ENCODE results near the gene SMIM14.
"Not testable (repeated sequence)": the region's sequence is repeated elsewhere in the genome, so short reads cannot be mapped to it uniquely, and the experiment has no call there.

Gene SMIM14

GRCh38 chr4:39591290-39591689 is 47.4 kb downstream of the SMIM14 start:
- no peak for DNase-seq

- no peak for DNase-seq
These were observed 50.8 kb downstream of the SMIM14 start for GRCh38 chr4:39587881-39588280.

GRCh38 chr4:39574946-39575345 is 63.7 kb downstream of the SMIM14 start:
- no peak for DNase-seq

DNA sequence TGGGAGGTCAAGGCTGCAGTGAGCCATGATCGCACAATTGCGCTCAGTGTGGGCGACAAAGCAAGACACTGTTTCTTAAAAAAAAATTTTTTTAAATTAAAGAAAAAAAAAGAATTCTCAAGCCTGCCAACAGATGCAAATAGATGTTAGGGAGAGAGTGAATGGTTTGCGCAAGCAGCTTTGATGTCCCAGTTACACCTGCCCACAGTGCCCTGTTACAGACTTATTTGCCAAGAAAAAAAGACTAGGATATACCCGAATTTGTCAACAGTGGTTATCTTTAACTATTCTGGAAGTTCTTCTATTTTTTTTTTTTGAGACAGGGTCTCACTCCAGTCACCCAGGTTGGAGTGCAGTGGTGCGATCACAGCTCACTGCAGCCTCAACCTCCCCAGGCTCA is 67.2 kb downstream of the SMIM14 start:
- DNase-seq = no peak

- no peak for DNase-seq
These were observed 67.6 kb downstream of the SMIM14 start for GRCh38 chr4:39571054-39571453.

DNA sequence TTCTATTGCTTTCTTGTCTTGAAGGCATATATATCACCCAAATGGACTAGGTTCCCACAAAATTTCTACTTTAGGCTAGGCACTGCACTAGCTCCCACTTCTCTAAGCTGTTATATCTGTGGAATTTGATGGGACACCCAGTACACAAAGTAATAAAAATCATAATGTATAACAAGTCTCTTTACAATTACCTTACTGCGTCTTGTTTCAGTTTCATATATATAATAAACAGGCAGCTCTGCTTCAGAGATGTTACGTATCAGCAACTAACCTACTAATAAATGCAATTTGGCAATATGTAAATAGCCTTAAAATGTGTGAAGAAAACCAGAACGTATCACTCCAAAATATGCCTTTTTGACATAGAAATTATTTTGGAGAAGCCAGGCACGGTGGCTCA is 69.5 kb downstream of the SMIM14 start:
- no peak for DNase-seq

- DNase-seq = no peak
These were observed 69.9 kb downstream of the SMIM14 start for GRCh38 chr4:39568805-39569204.

DNA sequence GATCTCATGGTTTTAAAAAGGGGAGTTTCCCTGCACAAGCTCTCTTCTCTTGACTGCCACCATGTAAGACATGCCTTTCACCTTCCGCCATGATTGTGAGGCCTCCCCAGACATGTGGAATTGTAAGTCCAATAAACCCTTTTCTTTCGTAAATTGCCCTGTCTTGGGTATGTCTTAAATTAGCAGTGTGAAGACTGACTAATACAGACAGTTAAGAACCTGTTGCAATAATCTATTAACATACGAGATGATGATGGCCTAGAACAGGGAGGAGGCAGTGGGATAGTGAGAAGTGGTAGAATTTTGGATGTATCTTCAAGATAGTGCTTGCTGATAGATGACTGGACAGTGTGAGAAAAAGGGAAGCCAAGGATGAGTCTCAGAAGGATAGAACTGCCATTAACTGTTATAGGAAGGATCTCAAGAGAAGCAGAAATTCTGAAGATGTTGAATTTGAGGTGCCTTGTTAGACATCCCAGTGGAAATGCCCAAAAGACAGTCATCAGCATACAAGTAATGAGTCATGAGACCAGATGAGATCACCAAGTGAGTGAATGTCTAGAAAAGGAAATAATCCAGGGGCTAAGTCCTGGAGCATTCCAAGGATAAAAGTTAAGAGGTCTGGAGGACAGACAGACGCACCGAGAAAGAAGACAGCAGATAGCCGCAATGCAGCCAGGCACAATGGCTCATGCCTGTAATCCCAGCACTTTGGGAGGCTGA is 72.6 kb downstream of the SMIM14 start:
- DNase-seq = no peak

- DNase-seq = no peak
These were observed 75.3 kb downstream of the SMIM14 start for GRCh38 chr4:39563346-39563847.

- DNase-seq = no peak
These were observed 75.9 kb downstream of the SMIM14 start for GRCh38 chr4:39562792-39563191.

DNA sequence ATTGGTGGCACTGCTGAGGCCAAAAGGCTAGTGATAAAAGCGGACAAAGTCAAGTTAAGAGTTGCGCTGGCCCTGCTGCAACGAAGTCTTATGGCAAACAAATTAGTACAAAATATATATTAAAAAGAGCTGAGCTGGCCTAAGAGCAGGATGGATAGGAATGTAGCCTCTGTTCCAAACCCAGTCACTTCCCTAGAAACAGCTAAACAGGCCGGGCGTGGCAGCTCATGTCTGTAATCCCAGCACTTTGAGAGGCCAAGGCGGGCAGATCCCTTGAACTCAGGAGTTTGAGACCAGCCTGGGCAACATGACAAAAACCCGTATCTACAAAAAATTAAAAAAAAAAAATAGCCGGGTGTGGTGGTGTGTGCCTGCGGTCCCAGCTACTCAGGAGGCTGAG is 79.0 kb downstream of the SMIM14 start:
- no peak for DNase-seq

- no peak for DNase-seq
These were observed 83.2 kb downstream of the SMIM14 start for GRCh38 chr4:39555472-39555871.

DNA sequence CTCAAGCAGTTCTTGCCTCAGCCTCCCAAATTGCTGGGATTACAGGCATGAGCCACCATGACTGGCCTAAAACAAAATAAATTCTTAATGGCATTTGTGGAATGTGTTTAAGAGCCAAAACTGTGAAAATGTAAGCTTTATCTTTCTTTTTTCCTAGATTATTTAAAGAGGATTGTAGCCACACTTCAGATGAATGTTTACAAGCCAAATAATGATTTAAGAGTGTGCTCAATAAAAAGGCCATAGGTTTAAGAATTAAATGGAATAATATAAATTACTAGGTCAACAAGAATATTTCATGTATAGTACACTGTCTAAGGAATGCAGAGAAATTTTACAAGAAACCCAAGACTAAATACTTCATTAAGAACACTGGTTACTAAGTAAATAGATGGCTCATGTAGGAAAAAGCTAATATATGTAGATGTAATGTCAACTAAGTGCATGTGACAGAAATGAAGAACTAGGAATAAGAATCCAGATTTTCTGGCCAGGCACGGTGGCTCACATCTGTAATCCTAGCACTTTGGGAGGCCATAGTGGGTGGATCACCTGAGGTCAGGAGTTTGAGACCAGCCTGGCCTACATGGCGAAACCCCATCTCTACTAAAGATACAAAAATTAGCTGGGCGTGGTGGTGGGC is 90.1 kb downstream of the SMIM14 start:
- DNase-seq = no peak

DNA sequence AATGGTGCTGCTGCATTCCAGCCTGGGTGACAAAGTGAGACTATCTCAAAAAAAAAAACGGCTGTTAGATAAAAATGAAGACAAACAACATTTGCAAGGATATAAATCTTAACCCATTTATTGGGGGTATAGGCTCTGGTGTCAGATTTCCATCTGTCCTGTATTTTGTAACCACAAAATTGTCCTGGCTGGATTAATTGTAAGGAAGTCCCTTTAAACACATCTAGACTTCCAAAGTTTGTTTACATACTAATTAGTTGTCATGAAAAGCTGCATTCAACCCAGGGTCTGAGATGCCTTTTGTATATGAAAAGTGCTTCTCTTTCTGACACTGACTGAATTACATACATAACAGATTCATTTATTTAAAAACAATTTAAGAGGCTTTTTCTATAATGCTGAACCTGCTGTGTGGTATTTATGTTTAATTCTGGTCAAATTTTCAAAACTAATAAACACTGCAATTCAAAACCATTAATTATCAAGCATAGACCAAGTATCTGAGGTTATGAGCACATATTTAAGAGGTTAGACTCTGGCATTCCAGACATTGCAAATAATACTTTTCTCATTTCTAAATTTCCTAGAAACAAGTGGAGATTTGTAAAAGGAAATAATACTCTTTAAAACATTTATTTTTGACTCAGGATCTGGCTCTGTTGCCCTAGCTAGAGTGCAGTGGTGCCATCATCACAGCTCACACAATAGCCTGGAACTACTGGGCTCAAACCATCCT is 93.9 kb downstream of the SMIM14 start:
- DNase-seq = no peak

- not testable (repeated sequence) for DNase-seq
These were observed 94.6 kb downstream of the SMIM14 start for GRCh38 chr4:39544080-39544479.

DNA sequence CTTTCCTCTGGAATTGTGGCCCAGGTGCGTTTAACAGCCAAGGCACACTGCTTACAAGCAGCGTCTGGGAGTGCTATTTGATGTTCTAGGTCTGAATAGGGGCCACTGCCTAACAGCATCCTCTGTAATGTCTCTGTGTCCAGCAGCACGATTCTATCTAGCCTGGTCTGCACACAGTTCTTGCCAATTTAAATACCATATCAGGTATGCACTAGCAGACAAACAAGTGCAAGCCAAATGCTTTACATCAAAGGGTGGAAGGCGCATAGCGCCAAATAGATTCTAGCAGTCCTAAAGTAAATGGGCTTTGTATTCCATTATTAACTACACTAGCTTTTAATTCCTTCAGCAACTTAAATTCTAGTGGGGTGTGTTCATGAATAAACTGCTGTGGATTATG is 95.6 kb downstream of the SMIM14 start:
- DNase-seq = no peak

- DNase-seq = no peak
These were observed 96.1 kb downstream of the SMIM14 start for GRCh38 chr4:39542611-39543012.

DNA sequence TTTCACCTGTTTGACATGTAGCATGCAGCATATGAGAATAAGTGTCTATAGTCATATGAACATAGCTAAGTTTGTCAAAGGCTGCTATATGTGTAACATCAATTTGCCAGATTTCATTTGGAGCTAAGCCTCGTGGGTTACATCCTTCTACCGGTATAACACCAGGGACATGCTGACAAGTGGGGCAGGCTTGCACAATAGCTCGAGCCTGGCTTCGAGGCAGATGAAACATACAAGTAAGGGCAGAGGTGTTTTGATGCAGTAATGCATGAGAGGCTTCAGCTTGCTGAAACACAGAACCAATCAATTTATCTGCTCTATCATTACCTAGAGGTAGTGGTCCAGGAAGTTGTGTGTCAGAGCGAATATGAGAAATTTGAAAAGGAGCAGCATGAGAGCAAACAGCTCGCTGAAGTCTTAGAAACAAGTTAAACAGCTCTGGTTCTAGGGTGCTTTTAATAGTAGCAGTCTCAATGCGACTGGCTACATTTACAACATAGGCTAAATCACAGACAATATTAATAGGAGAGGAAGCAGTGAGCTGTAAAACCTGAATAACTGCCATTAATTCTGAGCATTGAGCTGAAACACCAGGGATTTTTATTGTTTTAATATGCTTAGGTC is 96.6 kb downstream of the SMIM14 start:
- no peak for DNase-seq

DNA sequence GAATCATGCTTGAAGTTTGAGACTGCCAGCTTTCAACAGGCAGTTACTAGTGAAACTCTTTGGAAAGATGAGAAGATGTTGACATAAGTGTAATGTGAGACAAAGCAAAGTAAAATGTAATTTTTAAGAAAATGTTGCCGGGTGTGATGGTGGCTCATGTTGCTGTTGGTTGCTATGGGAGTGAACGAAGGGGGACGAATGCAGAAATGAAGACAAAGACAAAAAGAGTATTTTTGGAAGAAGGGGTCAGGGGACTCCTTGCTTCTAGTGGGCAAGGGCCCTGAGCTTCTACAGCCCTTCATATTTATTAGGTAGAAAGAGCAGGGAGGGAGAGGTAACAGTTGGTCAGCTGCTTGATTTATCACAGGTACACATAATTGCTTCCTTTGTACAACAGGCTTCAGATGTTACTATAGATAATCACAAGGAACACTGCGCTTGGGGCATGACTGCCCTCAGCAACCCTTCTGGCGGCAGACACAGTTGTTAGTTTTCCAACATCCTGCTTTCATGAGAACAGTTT is 99.5 kb downstream of the SMIM14 start:
- no peak for DNase-seq

- no peak for DNase-seq
These were observed 105.1 kb downstream of the SMIM14 start for GRCh38 chr4:39533541-39533940.

DNA sequence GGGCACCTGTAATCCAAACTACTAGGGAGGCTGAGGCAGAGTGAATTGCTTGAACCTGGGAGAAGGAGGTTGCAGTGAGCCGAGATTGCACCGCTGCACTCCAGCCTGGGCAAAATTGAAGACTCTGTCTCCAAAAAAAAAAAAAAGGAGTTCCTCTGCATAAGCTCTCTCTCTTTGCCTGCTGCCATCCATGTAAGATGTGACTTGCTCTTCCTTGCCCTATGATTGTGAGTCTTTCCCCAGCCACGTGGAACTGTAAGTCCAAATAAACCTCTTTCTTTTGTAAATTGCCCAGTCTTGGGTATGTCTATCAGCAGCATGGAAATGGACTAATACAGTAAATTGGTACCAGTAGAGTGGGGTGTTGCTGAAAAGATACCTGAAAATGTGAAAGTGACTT is 106.4 kb downstream of the SMIM14 start:
- not testable (repeated sequence) for DNase-seq

GRCh38 chr4:39530682-39531081 is 108.0 kb downstream of the SMIM14 start:
- DNase-seq = no peak

DNA sequence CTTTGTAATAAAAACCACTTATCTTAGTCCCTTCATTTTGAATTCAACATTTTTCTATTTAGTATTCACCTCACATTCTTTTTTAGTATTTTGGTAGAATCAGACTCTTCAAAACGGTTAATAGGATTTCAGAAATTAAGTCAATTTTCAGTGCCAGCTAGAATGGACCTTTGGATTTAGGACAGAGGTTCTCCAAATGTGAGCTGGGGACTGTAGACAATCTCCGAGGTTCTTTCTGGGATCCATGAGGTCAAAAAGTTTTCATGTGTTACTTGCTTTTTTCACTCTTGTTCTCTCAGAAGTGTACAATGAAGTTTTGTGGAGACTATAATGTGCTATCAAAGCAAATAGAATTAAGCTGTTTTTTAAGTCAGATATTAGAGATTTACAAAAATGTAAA is 109.1 kb downstream of the SMIM14 start:
- no peak for DNase-seq
